ENCODE results near the gene ERN1. TPM values are rescaled to one million over a fixed set of nuclear protein-coding genes. Genes with fewer than 3 reads are reported as not detected.

Gene ERN1
- total and polyA plus RNA-seq, 2 of the 13 experiments (the other 11 are each of a cell fraction or from before 2014, with no cell fraction given), result 6.0 to 12.7 TPM

- TF ChIP-seq ZBTB42 (CRISPR knock-in tag; IDR thresholded peaks at IDR 0.05) (peak; percentile 72; the same call in 1 of the 2 replicates), DZIP1 (CRISPR knock-in tag; IDR thresholded peaks at IDR 0.05) (no peak), DMAP1 (CRISPR knock-in tag; IDR thresholded peaks at IDR 0.05) (peak; percentile 68; the same call in 1 of the 2 replicates), PAWR (CRISPR knock-in tag; IDR thresholded peaks at IDR 0.05; ENCODE audit: borderline replicate concordance) (no peak), ZNF749 (CRISPR knock-in tag; IDR thresholded peaks at IDR 0.05; ENCODE audit: borderline replicate concordance) (0 out of 2 replicates have a peak, but pooled peaks have one; percentile 78), EEA1 (CRISPR knock-in tag; IDR thresholded peaks at IDR 0.05; ENCODE audit: borderline replicate concordance) (peak; percentile 94), PHF8 (CRISPR knock-in tag; IDR thresholded peaks at IDR 0.05) (peak; percentile 86), NAIF1 (CRISPR knock-in tag; IDR thresholded peaks at IDR 0.05; ENCODE audit: borderline replicate concordance) (no peak), AGO2 (optimal IDR thresholded peaks at IDR 0.05; ENCODE audit: low read depth, low read length) (peak; percentile 85), ZNF225 (CRISPR knock-in tag; IDR thresholded peaks at IDR 0.05) (peak; percentile 45), DBP (CRISPR knock-in tag; IDR thresholded peaks at IDR 0.05; ENCODE audit: not compliant biosample characterization) (peak; percentile 64), FOXA1 (IDR thresholded peaks at IDR 0.05) (no peak), FOXA1 (CRISPR knock-in tag; IDR thresholded peaks at IDR 0.05) (peak; percentile 34; the same call in 1 of the 2 replicates), STAT5B (CRISPR knock-in tag; IDR thresholded peaks at IDR 0.05) (no peak), SKI (IDR thresholded peaks at IDR 0.05; ENCODE audit: partially characterized antibody) (peak; percentile 84), ZZZ3 (CRISPR knock-in tag; IDR thresholded peaks at IDR 0.05; ENCODE audit: borderline replicate concordance) (no peak), E2F2 (CRISPR knock-in tag; IDR thresholded peaks at IDR 0.05; ENCODE audit: borderline replicate concordance) (peak; percentile 17; the same call in 1 of the 2 replicates), MTF2 (CRISPR knock-in tag; IDR thresholded peaks at IDR 0.05; ENCODE audit: borderline replicate concordance) (0 out of 2 replicates have a peak, but pooled peaks have one; percentile 82), SALL2 (CRISPR knock-in tag; IDR thresholded peaks at IDR 0.05) (peak; percentile 92)
- TF ChIP-seq, protein P1, sequence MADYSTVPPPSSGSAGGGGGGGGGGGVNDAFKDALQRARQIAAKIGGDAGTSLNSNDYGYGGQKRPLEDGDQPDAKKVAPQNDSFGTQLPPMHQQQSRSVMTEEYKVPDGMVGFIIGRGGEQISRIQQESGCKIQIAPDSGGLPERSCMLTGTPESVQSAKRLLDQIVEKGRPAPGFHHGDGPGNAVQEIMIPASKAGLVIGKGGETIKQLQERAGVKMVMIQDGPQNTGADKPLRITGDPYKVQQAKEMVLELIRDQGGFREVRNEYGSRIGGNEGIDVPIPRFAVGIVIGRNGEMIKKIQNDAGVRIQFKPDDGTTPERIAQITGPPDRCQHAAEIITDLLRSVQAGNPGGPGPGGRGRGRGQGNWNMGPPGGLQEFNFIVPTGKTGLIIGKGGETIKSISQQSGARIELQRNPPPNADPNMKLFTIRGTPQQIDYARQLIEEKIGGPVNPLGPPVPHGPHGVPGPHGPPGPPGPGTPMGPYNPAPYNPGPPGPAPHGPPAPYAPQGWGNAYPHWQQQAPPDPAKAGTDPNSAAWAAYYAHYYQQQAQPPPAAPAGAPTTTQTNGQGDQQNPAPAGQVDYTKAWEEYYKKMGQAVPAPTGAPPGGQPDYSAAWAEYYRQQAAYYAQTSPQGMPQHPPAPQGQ (CRISPR knock-in tag; IDR thresholded peaks at IDR 0.05; ENCODE audit: borderline replicate concordance), result no peak
- TF ChIP-seq, protein P2, sequence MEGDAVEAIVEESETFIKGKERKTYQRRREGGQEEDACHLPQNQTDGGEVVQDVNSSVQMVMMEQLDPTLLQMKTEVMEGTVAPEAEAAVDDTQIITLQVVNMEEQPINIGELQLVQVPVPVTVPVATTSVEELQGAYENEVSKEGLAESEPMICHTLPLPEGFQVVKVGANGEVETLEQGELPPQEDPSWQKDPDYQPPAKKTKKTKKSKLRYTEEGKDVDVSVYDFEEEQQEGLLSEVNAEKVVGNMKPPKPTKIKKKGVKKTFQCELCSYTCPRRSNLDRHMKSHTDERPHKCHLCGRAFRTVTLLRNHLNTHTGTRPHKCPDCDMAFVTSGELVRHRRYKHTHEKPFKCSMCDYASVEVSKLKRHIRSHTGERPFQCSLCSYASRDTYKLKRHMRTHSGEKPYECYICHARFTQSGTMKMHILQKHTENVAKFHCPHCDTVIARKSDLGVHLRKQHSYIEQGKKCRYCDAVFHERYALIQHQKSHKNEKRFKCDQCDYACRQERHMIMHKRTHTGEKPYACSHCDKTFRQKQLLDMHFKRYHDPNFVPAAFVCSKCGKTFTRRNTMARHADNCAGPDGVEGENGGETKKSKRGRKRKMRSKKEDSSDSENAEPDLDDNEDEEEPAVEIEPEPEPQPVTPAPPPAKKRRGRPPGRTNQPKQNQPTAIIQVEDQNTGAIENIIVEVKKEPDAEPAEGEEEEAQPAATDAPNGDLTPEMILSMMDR (CRISPR knock-in tag; IDR thresholded peaks at IDR 0.05), result peak; percentile 40
Measured at GRCh38 chr17:64129765-64130558, at the start of gene ERN1 (continued).

All from HepG2 (cell line).